ENCODE data around the gene SFT2D1. TPM values are rescaled to one million over a fixed set of nuclear protein-coding genes. Genes with fewer than 3 reads are reported as not detected.
"Not testable (repeated sequence)": the region's sequence is repeated elsewhere in the genome, so short reads cannot be mapped to it uniquely, and the experiment has no call there.

Gene SFT2D1
- total RNA-seq (10 to 100 TPM; 23.6 to 25.2 (median 24.3) TPM), polyA plus RNA-seq (45.8 TPM)
- long read RNA-seq, donor 1, transcript SFT2D1-201 (8 exons, 1,079 nt), result major isoform, 40 of 46 reads
- long read RNA-seq, donor 1, partial matches to known transcripts, result 0 of 46 reads
- long read RNA-seq, donor 1, other reads (novel, unspliced or antisense), result 6 of 46 reads
- long read RNA-seq, donor 2, transcript SFT2D1-201 (8 exons, 1,079 nt), result major isoform, 19 of 21 reads
- long read RNA-seq, donor 2, partial matches to known transcripts, result 0 of 21 reads
- long read RNA-seq, donor 2, other reads (novel, unspliced or antisense), result 2 of 21 reads
- long read RNA-seq, donor 3, transcript SFT2D1-201 (8 exons, 1,079 nt), result major isoform, 42 of 47 reads
- long read RNA-seq, donor 3, partial matches to known transcripts, result 1 of 47 reads
- long read RNA-seq, donor 3, other reads (novel, unspliced or antisense), result 4 of 47 reads
- long read RNA-seq, donor 4, transcript SFT2D1-201 (8 exons, 1,079 nt), result major isoform, 17 of 17 reads
- long read RNA-seq, donor 4, partial matches to known transcripts, result 0 of 17 reads
- long read RNA-seq, donor 4, other reads (novel, unspliced or antisense), result 0 of 17 reads

GRCh38 chr6:166342349-166343149 lies at the start of gene SFT2D1:
TSS of gene SFT2D1 (minus strand) at chr6:166342545. CDS start at chr6:166342481, 64 bp downstream.
- ATAC-seq (peak; percentile 98 to 99), DNase-seq (peak; percentile 91 to 96 (median 96))
- WGBS, result under 1% methylated on average over 73 of the region's 73 CpGs
- Histone ChIP-seq H3K9me3 (ENCODE audit: control insufficient read depth, low read length) (no peaks in the 10 kb centered on the region), H3K27me3 (ENCODE audit: control insufficient read depth, insufficient read depth) (no peaks in the 10 kb centered on the region), H3K27ac (ENCODE audit: low read length) (peak within 1 kb of the TSS; percentile 75), H3K4me1 (ENCODE audit: control insufficient read depth, insufficient read depth, low read length) (peaks cover 9% of the 10 kb centered on the region), H3K4me3 (ENCODE audit: low read length) (peak within 1 kb of the TSS; percentile 84)
- intact Hi-C loops (cut with DNase I), result loop anchor here in 2 of 4 donors (2.0 to 5.0 kb wide), 2 partner anchors 40 kb away; partner anchors contain the start of gene MPC1 (in 2 of the 2)

- DNase-seq (no peak), ATAC-seq (no peak)
- WGBS, result 39% methylated on average over 3 of the region's 3 CpGs
- H3K9me3 ChIP-seq (ENCODE audit: control insufficient read depth, low read length), result no peaks in the 10 kb centered on the region
- H3K4me3 ChIP-seq (ENCODE audit: low read length), result no peak overlapping the region
- H3K4me1 ChIP-seq (ENCODE audit: control insufficient read depth, insufficient read depth, low read length), result no peaks in the 10 kb centered on the region
- intact Hi-C loops (cut with DNase I), result no loop called here
- no peak overlapping the region for H3K27ac ChIP-seq (ENCODE audit: low read length)
- no peaks in the 10 kb centered on the region for H3K27me3 ChIP-seq (ENCODE audit: control insufficient read depth, insufficient read depth)
Observed at GRCh38 chr6:166389119-166389518, 46.8 kb upstream of the SFT2D1 start.

- intact Hi-C loops (cut with DNase I), result no loop called here
- ATAC-seq (peak in 1 of 2 donors; percentile 26), DNase-seq (no peak)
- no peak overlapping the region for H3K4me3 ChIP-seq (ENCODE audit: low read length)
- H3K4me1 ChIP-seq (ENCODE audit: control insufficient read depth, insufficient read depth, low read length), result no peaks in the 10 kb centered on the region
- H3K27ac ChIP-seq (ENCODE audit: low read length), result no peak overlapping the region
- H3K9me3 ChIP-seq (ENCODE audit: control insufficient read depth, low read length), result no peaks in the 10 kb centered on the region
- H3K27me3 ChIP-seq (ENCODE audit: control insufficient read depth, insufficient read depth), result no peaks in the 10 kb centered on the region
- 88% methylated on average over 13 of the region's 13 CpGs for WGBS
Observed at GRCh38 chr6:166388290-166389004, 46.1 kb upstream of the SFT2D1 start.

- ATAC-seq (no peak), DNase-seq (no peak)
- Histone ChIP-seq H3K27me3 (ENCODE audit: control insufficient read depth, insufficient read depth) (no peaks in the 10 kb centered on the region), H3K27ac (ENCODE audit: low read length) (no peak overlapping the region), H3K4me3 (ENCODE audit: low read length) (no peak overlapping the region), H3K9me3 (ENCODE audit: control insufficient read depth, low read length) (no peaks in the 10 kb centered on the region), H3K4me1 (ENCODE audit: control insufficient read depth, insufficient read depth, low read length) (no peaks in the 10 kb centered on the region)
- intact Hi-C loops (cut with DNase I), result no loop called here
- 78% methylated on average over 5 of the region's 5 CpGs for WGBS
Observed at GRCh38 chr6:166387642-166388289, 45.4 kb upstream of the SFT2D1 start.

GRCh38 chr6:166387098-166387497 lies 44.8 kb upstream of the SFT2D1 start:
- H3K9me3 ChIP-seq (ENCODE audit: control insufficient read depth, low read length); H3K4me3 ChIP-seq (ENCODE audit: low read length); intact Hi-C loops (cut with DNase I); ATAC-seq; H3K27ac ChIP-seq (ENCODE audit: low read length); H3K4me1 ChIP-seq (ENCODE audit: control insufficient read depth, insufficient read depth, low read length); DNase-seq; H3K27me3 ChIP-seq (ENCODE audit: control insufficient read depth, insufficient read depth): not testable (repeated sequence)
- 96% methylated on average over 9 of the region's 9 CpGs for WGBS

- DNase-seq, result no peak
- 93% methylated on average over 9 of the region's 9 CpGs for WGBS
- ATAC-seq, result no peak
- Histone ChIP-seq H3K4me1 (ENCODE audit: control insufficient read depth, insufficient read depth, low read length) (no peaks in the 10 kb centered on the region), H3K9me3 (ENCODE audit: control insufficient read depth, low read length) (no peaks in the 10 kb centered on the region), H3K4me3 (ENCODE audit: low read length) (no peak overlapping the region), H3K27me3 (ENCODE audit: control insufficient read depth, insufficient read depth) (no peaks in the 10 kb centered on the region), H3K27ac (ENCODE audit: low read length) (no peak overlapping the region)
- intact Hi-C loops (cut with DNase I), result no loop called here
Observed at GRCh38 chr6:166386111-166386510, 43.8 kb upstream of the SFT2D1 start.

- ATAC-seq; H3K4me1 ChIP-seq (ENCODE audit: control insufficient read depth, insufficient read depth, low read length); H3K27me3 ChIP-seq (ENCODE audit: control insufficient read depth, insufficient read depth); H3K9me3 ChIP-seq (ENCODE audit: control insufficient read depth, low read length): not testable (repeated sequence)
- Histone ChIP-seq H3K4me3 (ENCODE audit: low read length) (peak overlapping the region; percentile 68), H3K27ac (ENCODE audit: low read length) (peak overlapping the region; percentile 90)
- intact Hi-C loops (cut with DNase I), result loop anchor here in 2 of 4 donors (2.0 to 5.0 kb wide), 2 partner anchors 41 to 42 kb away; partner anchors contain the start of gene SFT2D1 (in 2 of the 2)
- peak in 2 of 3 donors; percentile 47 to 71 for DNase-seq
- 16% methylated on average over 22 of the region's 22 CpGs for WGBS
Observed at GRCh38 chr6:166383802-166384363, 41.5 kb upstream of the SFT2D1 start.

- H3K9me3 ChIP-seq (ENCODE audit: control insufficient read depth, low read length), result no peaks in the 10 kb centered on the region
- WGBS, result under 1% methylated on average over 94 of the region's 94 CpGs
- no peaks in the 10 kb centered on the region for H3K27me3 ChIP-seq (ENCODE audit: control insufficient read depth, insufficient read depth)
- no peaks in the 10 kb centered on the region for H3K4me1 ChIP-seq (ENCODE audit: control insufficient read depth, insufficient read depth, low read length)
- H3K27ac ChIP-seq (ENCODE audit: low read length), result peak within 1 kb of the TSS; percentile 93
- DNase-seq (peak; percentile 97 to 99 (median 99)), ATAC-seq (peak; percentile 98 to 99)
- intact Hi-C loops (cut with DNase I), result loop anchor here in 2 of 4 donors (2.0 to 5.0 kb wide), 2 partner anchors 40 to 41 kb away; partner anchors contain the start of gene SFT2D1 (in 2 of the 2)
- peak within 1 kb of the TSS; percentile 79 for H3K4me3 ChIP-seq (ENCODE audit: low read length)
Observed at GRCh38 chr6:166382933-166383801, 40.8 kb upstream of the SFT2D1 start, which contains the start of gene MPC1. TSS of gene MPC1 (minus strand) at chr6:166382940. CDS start at chr6:166382876, 64 bp downstream.

- WGBS, result under 1% methylated on average over 46 of the region's 46 CpGs
- Histone ChIP-seq H3K9me3 (ENCODE audit: control insufficient read depth, low read length) (no peaks in the 10 kb centered on the region), H3K27ac (ENCODE audit: low read length) (peak overlapping the region; percentile 93), H3K4me3 (ENCODE audit: low read length) (peak overlapping the region; percentile 79), H3K27me3 (ENCODE audit: control insufficient read depth, insufficient read depth) (no peaks in the 10 kb centered on the region), H3K4me1 (ENCODE audit: control insufficient read depth, insufficient read depth, low read length) (no peaks in the 10 kb centered on the region)
- ATAC-seq (peak; percentile 17 to 52), DNase-seq (no peak)
- intact Hi-C loops (cut with DNase I), result loop anchor here in 2 of 4 donors (2.0 to 5.0 kb wide), 2 partner anchors 40 kb away; partner anchors contain the start of gene SFT2D1 (in 2 of the 2)
Observed at GRCh38 chr6:166382500-166382932, 40.2 kb upstream of the SFT2D1 start.

All from right cardiac atrium (tissue), 5 donors.